GM12878 (cell line): ENCODE measurements around the gene EXO5. TPM values are rescaled to one million over a fixed set of nuclear protein-coding genes. Genes with fewer than 3 reads are reported as not detected.

Experiments
- ATAC-seq: fragments of 200-7000 bp; cut with Tn5 transposase; 3 replicates; pipeline ENCODE4 v1.9.1; 2020; ENCODE audit warnings: mild to moderate bottlenecking, moderate library complexity
- BruUV-seq: library from RNA; stranded (reverse); fragments of 400-500 nt; replicated peaks from 2 replicates; lab custom pipeline; 2021; lab: Mats Ljungman, UMichigan
- CTCF ChIA-PET: fragments of 300-600 bp; sonication (Branson Sonifier 250); formaldehyde crosslinking; extraction: SDS; loops from one replicate; lab custom pipeline; 2021; ENCODE audit warnings: inconsistent platforms; lab: Yijun Ruan, JAX
- POLR2A ChIA-PET: fragments of 350-600 bp; formaldehyde crosslinking; extraction: SDS; loops from one replicate; lab custom pipeline; 2021; ENCODE audit warnings: inconsistent platforms; lab: Charles Lee
- RAD21 ChIA-PET: fragments of 300-600 bp; sonication (Branson Sonifier 250); formaldehyde crosslinking; loops from one replicate; lab custom pipeline; 2023; ENCODE audit warnings: antibody characterized with exemption; ENCODE audit not compliant: unreplicated experiment; lab: Charles Lee
- SMC1A ChIA-PET: fragments of 300-600 bp; sonication (Branson Sonifier 250); formaldehyde crosslinking; loops from one replicate; lab custom pipeline; 2023; ENCODE audit not compliant: unreplicated experiment, uncharacterized antibody; lab: Charles Lee
- DNase-seq: peaks from one replicate; pipeline ENCODE4 v3.0.0-alpha.2; 2011; ENCODE audit warnings: low read depth, low spot score
- FAIRE-seq: peaks from 3 replicates; lab custom pipeline; 2011; peaks lifted over from hg19 to GRCh38; lab: Jason Lieb, UNC
- H2AFZ ChIP-seq: 2 replicates; pipeline ENCODE4 v1.6.0; 2011; ENCODE audit warnings: low read depth, low read length, control low read depth; ENCODE audit not compliant: control insufficient read depth
- H3K27ac ChIP-seq: 2 replicates; pipeline ENCODE4 v1.5.1; 2011; ENCODE audit warnings: control low read depth; ENCODE audit not compliant: control insufficient read depth, insufficient read depth
- H3K27me3 ChIP-seq, 2 experiments: replicated peaks in 1 of 2; 2 replicates each; pipeline versions ENCODE4 v1.6.0 to v1.6.1; 2011; ENCODE audit warnings: low read length in 1 of 2; ENCODE audit not compliant: control insufficient read depth in 2 of 2, insufficient read depth in 2 of 2
- H3K36me3 ChIP-seq, 2 experiments: 2 replicates each; pipeline ENCODE4 v1.5.1; 2011; ENCODE audit warnings: low read length in 1 of 2; ENCODE audit not compliant: control insufficient read depth in 2 of 2, insufficient read depth in 2 of 2
- H3K4me1 ChIP-seq: 2 replicates; pipeline ENCODE4 v1.6.1; 2011; ENCODE audit warnings: mild to moderate bottlenecking, low read length, moderate library complexity, mixed read lengths; ENCODE audit not compliant: control insufficient read depth, insufficient read depth
- H3K4me2 ChIP-seq: 2 replicates; pipeline ENCODE4 v1.6.0; 2011; ENCODE audit warnings: control low read depth; ENCODE audit not compliant: control insufficient read depth, insufficient read depth
- H3K4me3 ChIP-seq: fragments of 200-600 bp; sonication (generic); 2 replicates; pipeline ENCODE4 v1.5.1; 2016
- H3K79me2 ChIP-seq: 2 replicates; pipeline ENCODE4 v1.6.0; 2011; ENCODE audit warnings: low read length; ENCODE audit not compliant: control insufficient read depth, insufficient read depth
- H3K9ac ChIP-seq: 2 replicates; pipeline ENCODE4 v1.8.0; 2011; ENCODE audit warnings: low read length, control low read depth, mixed read lengths; ENCODE audit not compliant: control insufficient read depth, insufficient read depth
- H3K9me3 ChIP-seq: replicated peaks from 3 replicates; pipeline ENCODE4 v1.5.1; 2011; ENCODE audit warnings: mild to moderate bottlenecking, low read length; ENCODE audit not compliant: control insufficient read depth, insufficient read depth
- H4K20me1 ChIP-seq: 2 replicates; pipeline ENCODE4 v1.6.0; 2011; ENCODE audit not compliant: control insufficient read depth, insufficient read depth
- CBX3 ChIP-seq: fragments of 200-600 bp; sonication (generic); IDR thresholded peaks from 2 replicates; pipeline ENCODE4 v1.6.1; 2016; ENCODE audit warnings: low read depth, borderline replicate concordance
- CEBPB ChIP-seq, 2 experiments: fragments of 150-350 bp in 1 of 2; IDR thresholded peaks; 2 replicates each; pipeline ENCODE4 v1.6.1; 2012 to 2014; ENCODE audit warnings: low read depth in 2 of 2, low read length in 2 of 2, borderline replicate concordance in 1 of 2, inconsistent platforms in 1 of 2
- EGR1 ChIP-seq, 2 experiments: IDR thresholded peaks; 1 replicate in 1 of 2; 2 replicates in 1 of 2; pipeline ENCODE4 v1.6.1; 2011 to 2012; ENCODE audit warnings: low read depth in 2 of 2, low read length in 2 of 2, borderline replicate concordance in 1 of 2, mild to moderate bottlenecking in 1 of 2, moderate library complexity in 1 of 2
- MTA3 ChIP-seq: IDR thresholded peaks from 2 replicates; pipeline ENCODE4 v1.6.1; 2012; ENCODE audit warnings: low read length, inconsistent platforms, borderline replicate concordance
- NRF1 ChIP-seq: conservative IDR thresholded peaks from 2 replicates; pipeline ENCODE4 v1.6.1; 2011; ENCODE audit warnings: mild to moderate bottlenecking, low read depth, low read length, improper control_type of control experiment
- RUNX3 ChIP-seq: IDR thresholded peaks from 2 replicates; pipeline ENCODE4 v1.6.1; 2012; ENCODE audit warnings: low read length, inconsistent platforms
- SIN3A ChIP-seq: IDR thresholded peaks from 2 replicates; pipeline ENCODE4 v1.6.1; 2012; ENCODE audit warnings: low read depth, low read length, improper control_type of control experiment
- ZBTB40 ChIP-seq: fragments of 450-650 bp; IDR thresholded peaks from 2 replicates; pipeline ENCODE4 v1.6.1; 2016; ENCODE audit warnings: mild to moderate bottlenecking, moderate library complexity, borderline replicate concordance
- ZNF384 ChIP-seq: IDR thresholded peaks from 2 replicates; pipeline ENCODE4 v1.6.1; 2012; ENCODE audit warnings: low read depth, mild to moderate bottlenecking, low read length, improper control_type of control experiment, borderline replicate concordance
- WGBS: methylation state at CpG from one replicate; pipeline ENCODE4 v1.1.6; 2016; ENCODE audit warnings: low lambda C conversion rate; ENCODE audit not compliant: insufficient replicate concordance, insufficient coverage; ENCODE audit errors: missing lambda C conversion rate; 5-methylcytosine and 5-hydroxymethylcytosine counted together
- in situ Hi-C: fragments of 300-500 bp; cut with MboI; formaldehyde crosslinking; loops from 9 replicates; pipeline ENCODE4 v1.14.3; 2018; ENCODE audit warnings: mixed read lengths
- intact Hi-C: fragments of 100-400 bp; cut with micrococcal nuclease; formaldehyde crosslinking; loops from one replicate; pipeline ENCODE4 v1.14.2; 2022; ENCODE audit not compliant: unreplicated experiment
- polyA plus RNA-seq, 11 experiments: library from polyadenylated mRNA; depleted of rRNA in 4 of 11; unstranded in 6 of 11; stranded (reverse) in 5 of 11; fragments of >200 nt; fragmentation: Nextera tagmentation in 4 of 11; fragmentation: Illumina TruSeq in 1 of 11; extraction: Ambion mirVana in 4 of 11; extraction: Trizol in 1 of 11; gene quantifications; 1 replicate in 1 of 11; 2 replicates in 10 of 11; pipeline versions ENCODE4 v1.2.1 to v1.2.3, GENCODE V29; 2011 to 2016; ENCODE audit warnings: inconsistent platforms in 2 of 11, missing spikeins in 2 of 11, low read depth in 1 of 11
- total RNA-seq, 4 experiments: library from RNA; depleted of rRNA in 3 of 4; stranded (reverse); fragments of >200 nt in 3 of 4; fragmentation: Illumina TruSeq in 1 of 4; extraction: Trizol in 1 of 4; gene quantifications; 2 replicates each; pipeline versions ENCODE4 v1.2.1 to v1.2.3, GENCODE V29; 2013 to 2021

EXO5 gene
- total and polyA plus RNA-seq, 10 of the 15 experiments (the other 5 are each of a cell fraction or from before 2014, with no cell fraction given) = 2.1 to 10.1 (median 8.5) TPM

DNA sequence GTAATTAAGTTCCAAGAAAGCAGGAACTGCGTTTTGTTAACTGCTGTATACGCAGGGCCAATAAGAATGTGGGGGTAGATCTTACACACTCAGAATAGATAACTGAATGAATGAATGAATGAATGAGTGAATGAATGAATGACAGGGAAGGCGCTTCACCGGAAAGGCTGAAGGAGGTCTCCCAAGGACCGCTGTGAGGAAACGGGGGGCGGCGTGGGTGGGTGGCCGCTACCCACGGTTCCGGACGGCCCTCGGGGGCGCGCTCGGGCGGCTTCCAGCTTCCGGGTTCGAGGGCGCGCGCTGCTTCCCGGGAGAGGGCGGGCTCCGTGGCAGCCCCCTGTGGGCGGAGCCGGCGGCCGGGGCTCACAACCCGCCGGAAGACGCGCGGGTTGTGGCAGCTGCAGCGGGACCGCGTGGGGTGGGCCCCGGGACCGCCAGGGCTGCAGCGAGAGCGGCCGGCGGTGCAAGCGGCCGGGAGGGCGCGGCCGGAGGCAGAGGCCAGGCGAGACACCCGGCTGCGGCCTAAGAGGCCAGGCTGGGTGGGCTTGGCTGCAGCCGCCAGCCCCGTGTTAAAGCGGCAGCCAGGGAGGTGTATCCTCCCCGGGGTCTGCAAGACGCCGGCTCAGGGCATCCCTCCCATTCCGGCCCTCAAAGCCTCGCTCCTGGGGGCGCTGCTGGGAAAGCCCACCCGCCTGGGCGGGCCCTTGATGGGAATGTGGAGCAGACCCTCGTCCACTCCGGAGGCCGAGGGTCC lies 31.5 kb upstream of the EXO5 start, which contains the start of gene ZFP69 (continued):
- no peak for TF ChIP-seq CEBPB (IDR thresholded peaks at IDR 0.05; ENCODE audit: borderline replicate concordance in 1 of 2, low read depth in 2 of 2, low read length in 2 of 2)
- TF ChIP-seq ZNF384 = no peak
- TF ChIP-seq, all 136 proteins: peak for 33

DNA sequence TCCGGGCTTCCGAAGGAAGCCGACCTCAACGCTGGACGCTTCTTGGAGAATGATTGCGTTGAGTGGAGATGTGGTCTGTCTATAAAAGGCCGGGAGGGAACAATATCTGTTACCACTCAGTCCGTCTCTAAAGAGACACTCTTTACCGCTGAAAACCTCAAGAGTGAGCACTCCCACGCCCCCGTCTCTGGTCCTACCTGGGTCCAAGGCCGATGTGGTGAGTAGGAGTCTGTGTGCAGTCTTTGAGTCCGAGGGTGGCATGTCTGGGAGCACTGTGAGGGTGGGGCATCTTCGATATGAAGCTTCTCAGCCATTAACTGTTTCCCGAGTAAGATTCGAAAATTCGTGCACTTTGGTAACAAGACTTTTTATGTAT lies 30.9 kb upstream of the EXO5 start:
- intact Hi-C loops = no loop called here

More for the DNA sequence above, 30.9 kb upstream of the EXO5 start:
- ChIA-PET SMC1A (interaction anchor here (2.3 kb wide), 1 partner anchor 55 kb away, joined by 6 read pairs; the partner anchor contains the start of gene ZNF684), RAD21 (interaction anchor here (0.9 kb wide), 2 partner anchors 34 to 54 kb away, joined by 3 read pairs; partner anchors contain the start of gene ZNF684), POLR2A (interaction anchor here (0.9 to 1.3 kb wide), 2 partner anchors 18 to 54 kb away, joined by 3 to 7 read pairs; partner anchors contain the start of gene ZNF684), CTCF (interaction anchor here (0.5 to 3.3 kb wide), 3 partner anchors 40 to 136 kb away, joined by 3 to 18 read pairs (median 4); partner anchors contain the start of gene ZNF684)
- no peak for DNase-seq
- no TSS peak for BruUV-seq
- H3K36me3 ChIP-seq = no peaks in the 10 kb centered on the region
- peak overlapping the region; percentile 96 for H2AFZ ChIP-seq
- no peaks in the 10 kb centered on the region for H4K20me1 ChIP-seq
- ATAC-seq = peak; percentile 58
- H3K4me1 ChIP-seq = no peaks in the 10 kb centered on the region
- no peaks in the 10 kb centered on the region for H3K27me3 ChIP-seq
- H3K4me3 ChIP-seq = peak overlapping the region; percentile 83
- FAIRE-seq = no peak
- H3K9me3 ChIP-seq = peaks cover 13% of the 10 kb centered on the region; the same call in 2 of the 3 replicates
- H3K27ac ChIP-seq = no peak overlapping the region
- no peaks in the 10 kb centered on the region for H3K79me2 ChIP-seq
- H3K9ac ChIP-seq = peak overlapping the region; percentile 71
- H3K4me2 ChIP-seq = peak overlapping the region; percentile 81
- in situ Hi-C loops = no loop called here
- 2% methylated on average over 17 of the region's 17 CpGs for whole genome bisulfite sequencing
- TF ChIP-seq RUNX3 (peak; percentile 42; the same call in 1 of the 2 replicates), EGR1 (IDR thresholded peaks at IDR 0.05; ENCODE audit: borderline replicate concordance in 1 of 2, low read depth in 2 of 2, low read length in 2 of 2) (peak in 1 of 2 experiments; percentile 48; a peak in 2 of 3 replicates), ZBTB40 (0 out of 2 replicates have a peak, but pooled peaks have one; percentile 12), NRF1 (no peak), CBX3 (no peak), MTA3 (0 out of 2 replicates have a peak, but pooled peaks have one; percentile 39), SIN3A (0 out of 2 replicates have a peak, but pooled peaks have one; percentile 5)
